ENCODE data around the gene CHST13. TPM values are rescaled to one million over a fixed set of nuclear protein-coding genes. Genes with fewer than 3 reads are reported as not detected.

The CHST13 gene
- total RNA-seq, 1 experiment from 2014 or later: not detected

DNA sequence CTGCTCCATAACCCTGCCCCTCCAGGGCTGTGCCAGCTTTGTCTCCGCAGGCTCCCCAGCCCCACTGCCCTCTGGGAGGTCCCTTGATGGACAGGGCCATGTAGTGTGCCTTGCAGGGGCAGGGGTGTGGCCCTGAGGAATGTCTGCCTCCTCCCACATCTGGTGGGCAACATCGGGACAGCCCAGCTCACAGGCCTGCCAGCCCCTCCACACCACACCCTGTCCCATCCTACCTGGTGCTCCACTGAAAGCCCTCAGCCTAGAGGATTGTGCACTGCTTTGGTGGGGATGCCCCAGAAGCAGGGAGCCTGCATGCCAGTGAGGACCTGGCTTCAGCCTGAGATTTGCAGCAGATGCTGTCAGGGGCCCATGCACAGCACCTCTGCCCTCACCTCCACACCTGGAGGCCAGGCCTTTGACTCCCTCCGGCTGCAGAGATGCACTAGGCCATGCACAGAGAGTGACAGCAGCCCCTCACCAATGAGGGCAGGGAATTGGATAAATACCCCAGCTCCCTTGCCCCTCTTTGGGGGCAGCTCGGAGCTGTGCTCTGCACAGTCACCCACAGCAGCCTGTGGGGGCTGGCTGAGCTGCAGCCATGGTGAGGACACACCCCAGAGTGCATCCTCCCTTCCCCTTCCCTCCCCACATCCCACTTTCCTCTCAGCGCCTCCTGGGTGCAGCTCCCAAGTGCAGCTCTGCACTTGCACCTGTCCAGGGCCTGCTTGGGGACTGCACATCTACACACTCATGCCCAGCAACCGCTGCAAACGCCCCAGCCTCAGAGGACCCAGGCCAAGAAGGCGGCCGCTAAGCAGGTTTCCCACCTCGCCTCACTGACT is 32.1 kb downstream of the CHST13 start:
- no peaks in the 10 kb centered on the region for H3K9me3 Mint-ChIP-seq (ENCODE audit: unreplicated experiment)
- H3K27ac Mint-ChIP-seq (ENCODE audit: low read depth, unreplicated experiment): no peak overlapping the region
- no peak overlapping the region for H3K4me3 Mint-ChIP-seq (ENCODE audit: unreplicated experiment)
- DNase-seq (ENCODE audit: unreplicated experiment): no peak
- no peaks in the 10 kb centered on the region for H3K4me1 Mint-ChIP-seq (ENCODE audit: insufficient read depth, unreplicated experiment)
- intact Hi-C loops (cut with micrococcal nuclease): no loop called here
- TF ChIP-seq, protein P1, sequence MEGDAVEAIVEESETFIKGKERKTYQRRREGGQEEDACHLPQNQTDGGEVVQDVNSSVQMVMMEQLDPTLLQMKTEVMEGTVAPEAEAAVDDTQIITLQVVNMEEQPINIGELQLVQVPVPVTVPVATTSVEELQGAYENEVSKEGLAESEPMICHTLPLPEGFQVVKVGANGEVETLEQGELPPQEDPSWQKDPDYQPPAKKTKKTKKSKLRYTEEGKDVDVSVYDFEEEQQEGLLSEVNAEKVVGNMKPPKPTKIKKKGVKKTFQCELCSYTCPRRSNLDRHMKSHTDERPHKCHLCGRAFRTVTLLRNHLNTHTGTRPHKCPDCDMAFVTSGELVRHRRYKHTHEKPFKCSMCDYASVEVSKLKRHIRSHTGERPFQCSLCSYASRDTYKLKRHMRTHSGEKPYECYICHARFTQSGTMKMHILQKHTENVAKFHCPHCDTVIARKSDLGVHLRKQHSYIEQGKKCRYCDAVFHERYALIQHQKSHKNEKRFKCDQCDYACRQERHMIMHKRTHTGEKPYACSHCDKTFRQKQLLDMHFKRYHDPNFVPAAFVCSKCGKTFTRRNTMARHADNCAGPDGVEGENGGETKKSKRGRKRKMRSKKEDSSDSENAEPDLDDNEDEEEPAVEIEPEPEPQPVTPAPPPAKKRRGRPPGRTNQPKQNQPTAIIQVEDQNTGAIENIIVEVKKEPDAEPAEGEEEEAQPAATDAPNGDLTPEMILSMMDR (IDR thresholded peaks at IDR 0.05; ENCODE audit: unreplicated experiment): no peak
- peaks cover 27% of the 10 kb centered on the region for H3K27me3 Mint-ChIP-seq (ENCODE audit: insufficient read depth, unreplicated experiment)
- BruUV-seq (replicated peaks): no TSS peak
- ChIA-PET CTCF (no interaction called here), POLR2A (interaction anchor here (0.7 kb wide), 1 partner anchor 9 kb away, joined by 3 read pairs; no protein-coding TSS in a partner anchor)
- no peaks in the 10 kb centered on the region for H3K36me3 Mint-ChIP-seq (ENCODE audit: insufficient read depth, unreplicated experiment)

DNA sequence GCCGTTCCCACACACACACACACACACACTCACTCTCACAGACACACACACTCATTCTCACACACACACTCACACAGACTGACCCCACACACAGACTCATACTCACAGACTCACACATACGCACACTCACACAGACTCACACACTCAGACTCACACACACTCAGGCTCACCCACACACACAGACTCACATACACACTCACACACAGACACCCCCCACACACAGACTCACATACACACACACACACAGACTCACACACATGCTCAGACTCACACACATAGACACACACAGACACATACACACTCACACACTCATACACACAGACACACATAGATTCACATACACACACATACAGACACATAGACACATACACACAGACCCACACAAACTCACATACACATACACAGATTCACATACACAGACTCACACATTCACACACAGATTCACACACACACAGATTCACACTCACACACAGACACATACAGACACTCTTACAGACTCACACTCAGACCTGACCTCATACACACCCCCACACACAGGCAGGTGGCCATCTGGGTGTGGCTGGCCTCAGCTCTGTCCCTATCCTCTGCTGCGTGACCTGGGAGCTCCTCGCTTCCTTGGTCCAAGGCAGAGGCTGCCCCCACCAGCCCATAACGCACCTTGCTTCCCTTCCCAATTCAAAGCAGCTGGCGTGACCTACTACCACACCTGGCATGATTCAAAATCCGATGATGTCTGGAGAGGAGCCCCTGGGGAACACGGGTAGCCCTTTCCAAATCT is 32.9 kb downstream of the CHST13 start:
- DNase-seq (ENCODE audit: unreplicated experiment): no peak
- ChIA-PET CTCF (interaction anchor here (0.5 kb wide), 1 partner anchor 630 kb away, joined by 4 read pairs; no protein-coding TSS in a partner anchor), POLR2A (no interaction called here)
- no TSS peak for BruUV-seq (replicated peaks)
- no peaks in the 10 kb centered on the region for H3K9me3 Mint-ChIP-seq (ENCODE audit: unreplicated experiment)
- no peak overlapping the region for H3K27ac Mint-ChIP-seq (ENCODE audit: low read depth, unreplicated experiment)
- no peaks in the 10 kb centered on the region for H3K4me1 Mint-ChIP-seq (ENCODE audit: insufficient read depth, unreplicated experiment)
- intact Hi-C loops (cut with micrococcal nuclease): no loop called here
- no peak overlapping the region for H3K4me3 Mint-ChIP-seq (ENCODE audit: unreplicated experiment)
- TF ChIP-seq, protein P1 (IDR thresholded peaks at IDR 0.05; ENCODE audit: unreplicated experiment): no peak
- no peaks in the 10 kb centered on the region for H3K36me3 Mint-ChIP-seq (ENCODE audit: insufficient read depth, unreplicated experiment)
- peaks cover 30% of the 10 kb centered on the region for H3K27me3 Mint-ChIP-seq (ENCODE audit: insufficient read depth, unreplicated experiment)

- BruUV-seq (replicated peaks): no TSS peak
- H3K9me3 Mint-ChIP-seq (ENCODE audit: unreplicated experiment): no peaks in the 10 kb centered on the region
- TF ChIP-seq, protein P1 (IDR thresholded peaks at IDR 0.05; ENCODE audit: unreplicated experiment): no peak
- intact Hi-C loops (cut with micrococcal nuclease): no loop called here
- no peaks in the 10 kb centered on the region for H3K4me1 Mint-ChIP-seq (ENCODE audit: insufficient read depth, unreplicated experiment)
- no peaks in the 10 kb centered on the region for H3K36me3 Mint-ChIP-seq (ENCODE audit: insufficient read depth, unreplicated experiment)
- CTCF ChIA-PET: interaction anchor here (0.5 kb wide), 1 partner anchor 630 kb away, joined by 4 read pairs; no protein-coding TSS in a partner anchor
- POLR2A ChIA-PET: no interaction called here
- peaks cover 36% of the 10 kb centered on the region for H3K27me3 Mint-ChIP-seq (ENCODE audit: insufficient read depth, unreplicated experiment)
- DNase-seq (ENCODE audit: unreplicated experiment): no peak
- no peak overlapping the region for H3K4me3 Mint-ChIP-seq (ENCODE audit: unreplicated experiment)
- no peak overlapping the region for H3K27ac Mint-ChIP-seq (ENCODE audit: low read depth, unreplicated experiment)
Measured at GRCh38 chr3:126557415-126557745, 33.4 kb downstream of the CHST13 start.

GRCh38 chr3:126557761-126558160 is 33.8 kb downstream of the CHST13 start:
- no peaks in the 10 kb centered on the region for H3K9me3 Mint-ChIP-seq (ENCODE audit: unreplicated experiment)
- DNase-seq (ENCODE audit: unreplicated experiment): no peak
- peaks cover 40% of the 10 kb centered on the region for H3K27me3 Mint-ChIP-seq (ENCODE audit: insufficient read depth, unreplicated experiment)
- ChIA-PET CTCF (no interaction called here), POLR2A (no interaction called here)
- no peak overlapping the region for H3K4me3 Mint-ChIP-seq (ENCODE audit: unreplicated experiment)
- no peaks in the 10 kb centered on the region for H3K36me3 Mint-ChIP-seq (ENCODE audit: insufficient read depth, unreplicated experiment)
- intact Hi-C loops (cut with micrococcal nuclease): no loop called here
- no peak overlapping the region for H3K27ac Mint-ChIP-seq (ENCODE audit: low read depth, unreplicated experiment)
- TF ChIP-seq, protein P1 (IDR thresholded peaks at IDR 0.05; ENCODE audit: unreplicated experiment): no peak
- no peaks in the 10 kb centered on the region for H3K4me1 Mint-ChIP-seq (ENCODE audit: insufficient read depth, unreplicated experiment)
- BruUV-seq (replicated peaks): no TSS peak

All from MCF 10A (cell line).